ENCODE measurements around the gene IMMP2L. TPM values are rescaled to one million over a fixed set of nuclear protein-coding genes. Genes with fewer than 3 reads are reported as not detected.

The IMMP2L gene
- total and polyA plus RNA-seq, 2 experiments from 2014 or later, result 10.1 to 10.4 TPM

DNA sequence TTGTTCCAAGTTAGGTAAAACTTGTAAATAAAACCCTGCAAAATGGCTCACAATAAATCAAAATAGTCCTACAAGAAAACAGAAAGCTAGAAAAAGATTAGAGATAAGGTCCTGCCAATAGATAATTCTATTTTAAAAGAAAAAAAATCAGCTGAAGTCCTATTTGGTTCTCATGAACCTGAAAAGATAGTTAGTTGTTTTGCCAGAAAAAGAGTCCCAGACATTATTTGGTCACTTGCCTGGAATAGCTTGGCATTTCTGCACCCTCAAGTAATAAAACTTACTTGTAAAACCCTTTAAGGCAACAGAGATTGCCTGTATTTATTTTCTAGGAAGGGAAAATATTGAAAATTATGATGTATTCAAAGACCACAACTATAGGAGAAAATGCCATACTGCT lies 423.7 kb downstream of the IMMP2L start:
- H3F3A ChIP-seq (ENCODE audit: insufficient read depth), result peaks cover 24% of the 10 kb centered on the region
- H4K20me1 ChIP-seq (ENCODE audit: insufficient read depth), result no peaks in the 10 kb centered on the region
- H3K9me2 ChIP-seq (ENCODE audit: insufficient read depth), result no peaks in the 10 kb centered on the region
- no peaks in the 10 kb centered on the region for H3K79me2 ChIP-seq (ENCODE audit: insufficient read depth)
- peak overlapping the region; percentile 21; the same call in 1 of the 2 replicates for H3K9ac ChIP-seq
- TF ChIP-seq EZH2 (IDR thresholded peaks at IDR 0.05; ENCODE audit: insufficient read depth, poor library complexity, severe bottlenecking) (no peak), EZH2phosphoT487 (IDR thresholded peaks at IDR 0.05; ENCODE audit: insufficient read depth, low read depth) (no peak)
- DNase-seq, result no peak
- peak overlapping the region; percentile 63 for H2AFZ ChIP-seq
- peak overlapping the region; percentile 30 for H3K4me3 ChIP-seq
- H3K9me3 ChIP-seq (ENCODE audit: low read depth), result no peaks in the 10 kb centered on the region
- peaks cover 22% of the 10 kb centered on the region for H3K4me1 ChIP-seq (ENCODE audit: insufficient read depth)
- no peaks in the 10 kb centered on the region for H3K36me3 ChIP-seq (ENCODE audit: low read depth)
- in situ Hi-C loops (cut with MboI), result no loop called here
- H3K27ac ChIP-seq, result peak overlapping the region; percentile 63
- peak overlapping the region; percentile 69 for H3K4me2 ChIP-seq (ENCODE audit: unreplicated experiment)
- no peaks in the 10 kb centered on the region for H3K27me3 ChIP-seq (replicated peaks; ENCODE audit: insufficient read depth)

DNA sequence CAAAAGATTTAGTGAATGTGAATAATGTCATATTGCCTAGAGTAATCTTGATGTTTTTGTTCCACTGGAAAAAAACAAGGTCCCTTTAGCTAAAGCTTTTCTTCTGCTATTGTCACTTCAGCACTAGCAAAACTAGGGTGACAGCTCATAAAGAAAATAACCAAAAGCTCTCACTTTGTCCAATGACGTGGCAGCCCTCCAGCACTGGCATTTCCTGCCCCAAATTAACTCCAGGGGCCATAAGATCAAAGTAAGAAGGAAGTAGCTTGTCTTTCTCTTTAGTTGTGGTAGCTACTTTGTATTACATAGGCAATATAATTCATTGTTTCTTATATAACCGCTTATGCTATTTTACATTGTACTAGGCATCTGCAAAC lies 424.1 kb downstream of the IMMP2L start:
- in situ Hi-C loops (cut with MboI), result no loop called here
- H3K4me3 ChIP-seq, result peak overlapping the region; percentile 30
- no peaks in the 10 kb centered on the region for H3K79me2 ChIP-seq (ENCODE audit: insufficient read depth)
- peaks cover 24% of the 10 kb centered on the region for H3F3A ChIP-seq (ENCODE audit: insufficient read depth)
- H3K4me2 ChIP-seq (ENCODE audit: unreplicated experiment), result peak overlapping the region; percentile 69
- peak overlapping the region; percentile 63 for H3K27ac ChIP-seq
- TF ChIP-seq EZH2phosphoT487 (IDR thresholded peaks at IDR 0.05; ENCODE audit: insufficient read depth, low read depth), result no peak
- no peak for TF ChIP-seq EZH2 (IDR thresholded peaks at IDR 0.05; ENCODE audit: insufficient read depth, poor library complexity, severe bottlenecking)
- H3K36me3 ChIP-seq (ENCODE audit: low read depth), result no peaks in the 10 kb centered on the region
- DNase-seq, result peak; percentile 68
- no peaks in the 10 kb centered on the region for H4K20me1 ChIP-seq (ENCODE audit: insufficient read depth)
- H3K9me2 ChIP-seq (ENCODE audit: insufficient read depth), result no peaks in the 10 kb centered on the region
- WGBS, 2 experiments (ENCODE audit: low coverage in 1 of 2, low lambda C conversion rate in 2 of 2, missing lambda C conversion rate in 2 of 2), result 0 to 1% methylated on average over 2 of the region's 2 CpGs
- H3K4me1 ChIP-seq (ENCODE audit: insufficient read depth), result peaks cover 22% of the 10 kb centered on the region
- peak overlapping the region; percentile 63 for H2AFZ ChIP-seq
- H3K9me3 ChIP-seq (ENCODE audit: low read depth), result no peaks in the 10 kb centered on the region
- no peaks in the 10 kb centered on the region for H3K27me3 ChIP-seq (replicated peaks; ENCODE audit: insufficient read depth)
- peak overlapping the region; percentile 21 for H3K9ac ChIP-seq

DNA sequence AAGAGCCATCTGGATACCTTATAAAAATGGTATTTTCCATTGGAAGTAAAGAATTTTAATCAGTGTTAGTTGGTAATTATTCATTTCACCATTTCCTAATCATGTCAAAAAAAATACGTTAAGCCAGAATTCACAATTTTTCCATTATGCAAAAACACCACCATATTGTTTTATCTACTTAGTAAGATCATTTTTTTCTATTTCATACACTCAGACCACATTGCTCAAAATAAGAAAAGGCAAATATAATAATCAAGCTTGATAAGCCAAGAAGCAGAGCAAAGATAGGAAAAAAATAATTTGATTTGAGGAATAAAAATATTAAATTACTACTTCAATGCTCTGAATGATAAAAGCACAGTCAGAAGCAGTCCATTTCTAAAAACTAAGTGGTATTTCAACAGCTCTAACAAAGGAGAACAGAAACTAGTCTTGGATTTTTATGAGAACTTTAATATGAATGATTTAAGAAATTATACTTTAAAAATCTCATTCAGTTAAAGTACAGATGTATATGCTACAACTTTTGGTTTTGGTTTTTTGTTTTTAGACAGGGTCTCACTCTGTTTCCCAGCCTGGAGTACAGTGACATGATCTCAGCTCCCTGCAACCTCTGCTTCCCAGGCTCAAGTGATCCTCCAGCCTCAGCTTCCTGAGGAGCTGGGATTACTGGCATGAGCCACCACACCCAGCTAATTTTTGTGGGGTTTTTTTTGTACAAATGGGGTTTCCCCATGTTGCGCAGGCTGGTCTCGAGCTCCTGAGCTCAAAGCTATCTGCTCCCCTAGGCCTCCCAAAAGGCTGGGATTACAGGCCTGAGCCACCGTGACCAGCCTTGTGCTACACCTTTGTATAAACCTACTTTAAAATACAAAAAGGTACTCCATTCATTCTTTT lies 424.7 kb downstream of the IMMP2L start:
- in situ Hi-C loops (cut with MboI), result no loop called here
- H3K4me1 ChIP-seq (ENCODE audit: insufficient read depth), result peaks cover 22% of the 10 kb centered on the region
- peak overlapping the region; percentile 69 for H3K4me2 ChIP-seq (ENCODE audit: unreplicated experiment)
- peak overlapping the region; percentile 21 for H3K9ac ChIP-seq
- no peaks in the 10 kb centered on the region for H4K20me1 ChIP-seq (ENCODE audit: insufficient read depth)
- no peaks in the 10 kb centered on the region for H3K79me2 ChIP-seq (ENCODE audit: insufficient read depth)
- no peaks in the 10 kb centered on the region for H3K27me3 ChIP-seq (replicated peaks; ENCODE audit: insufficient read depth)
- peak; percentile 41 for DNase-seq
- H3K36me3 ChIP-seq (ENCODE audit: low read depth), result no peaks in the 10 kb centered on the region
- 54 to 61% methylated on average over 4 of the region's 4 CpGs for WGBS, 2 experiments (ENCODE audit: low coverage in 1 of 2, low lambda C conversion rate in 2 of 2, missing lambda C conversion rate in 2 of 2)
- peaks cover 24% of the 10 kb centered on the region for H3F3A ChIP-seq (ENCODE audit: insufficient read depth)
- peak overlapping the region; percentile 30 for H3K4me3 ChIP-seq
- H3K9me2 ChIP-seq (ENCODE audit: insufficient read depth), result no peaks in the 10 kb centered on the region
- no peaks in the 10 kb centered on the region for H3K9me3 ChIP-seq (ENCODE audit: low read depth)
- peak overlapping the region; percentile 63 for H3K27ac ChIP-seq
- H2AFZ ChIP-seq, result peak overlapping the region; percentile 63
- no peak for TF ChIP-seq EZH2phosphoT487 (IDR thresholded peaks at IDR 0.05; ENCODE audit: insufficient read depth, low read depth)

DNA sequence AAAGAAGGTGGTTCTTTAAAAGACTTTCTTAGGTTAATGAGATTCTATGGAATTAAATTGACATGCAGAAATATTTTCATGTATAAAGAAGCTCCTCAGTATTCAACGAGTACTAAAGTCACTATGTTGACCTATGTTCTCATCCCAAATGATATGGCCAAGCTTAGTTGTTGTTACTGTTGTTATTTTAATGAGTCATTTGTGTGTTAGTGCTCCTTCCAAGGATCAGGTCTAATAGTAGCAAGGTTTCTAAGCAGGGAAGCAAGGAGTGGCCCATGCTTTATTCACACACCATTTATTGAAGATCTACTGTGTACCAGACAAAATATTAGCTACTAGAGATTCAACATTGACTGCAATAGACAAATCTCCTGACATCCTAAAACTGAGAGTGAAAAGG lies 429.5 kb downstream of the IMMP2L start:
- WGBS, 2 experiments (ENCODE audit: low coverage in 1 of 2, low lambda C conversion rate in 2 of 2, missing lambda C conversion rate in 2 of 2), result 77 to 91% methylated on average over 1 of the region's 1 CpG
- in situ Hi-C loops (cut with MboI), result no loop called here

More for the DNA sequence above, 429.5 kb downstream of the IMMP2L start:
- Histone ChIP-seq H3K36me3 (ENCODE audit: low read depth) (no peaks in the 10 kb centered on the region), H3K4me3 (no peak overlapping the region), H3K9ac (no peak overlapping the region), H3K9me2 (ENCODE audit: insufficient read depth) (no peaks in the 10 kb centered on the region), H3K4me2 (ENCODE audit: unreplicated experiment) (no peak overlapping the region), H3K27me3 (replicated peaks; ENCODE audit: insufficient read depth) (no peaks in the 10 kb centered on the region), H3K4me1 (ENCODE audit: insufficient read depth) (peaks cover 7% of the 10 kb centered on the region), H3K79me2 (ENCODE audit: insufficient read depth) (no peaks in the 10 kb centered on the region), H3K9me3 (ENCODE audit: low read depth) (no peaks in the 10 kb centered on the region), H4K20me1 (ENCODE audit: insufficient read depth) (no peaks in the 10 kb centered on the region), H3K27ac (no peak overlapping the region), H3F3A (ENCODE audit: insufficient read depth) (peaks cover 9% of the 10 kb centered on the region), H2AFZ (no peak overlapping the region)
- TF ChIP-seq EZH2 (IDR thresholded peaks at IDR 0.05; ENCODE audit: insufficient read depth, poor library complexity, severe bottlenecking) (no peak), EZH2phosphoT487 (IDR thresholded peaks at IDR 0.05; ENCODE audit: insufficient read depth, low read depth) (no peak)
- DNase-seq, result no peak

All from GM23248 (cell line).